NCI-H1694 treated with DMSO at 0.1 percent for 48 hours (cell line): ENCODE results near the gene GGCT.

Experiments
- DNase-seq: peaks from one replicate; lab custom pipeline; 2025; lab: John Stamatoyannopoulos, UW

GGCT gene

DNA sequence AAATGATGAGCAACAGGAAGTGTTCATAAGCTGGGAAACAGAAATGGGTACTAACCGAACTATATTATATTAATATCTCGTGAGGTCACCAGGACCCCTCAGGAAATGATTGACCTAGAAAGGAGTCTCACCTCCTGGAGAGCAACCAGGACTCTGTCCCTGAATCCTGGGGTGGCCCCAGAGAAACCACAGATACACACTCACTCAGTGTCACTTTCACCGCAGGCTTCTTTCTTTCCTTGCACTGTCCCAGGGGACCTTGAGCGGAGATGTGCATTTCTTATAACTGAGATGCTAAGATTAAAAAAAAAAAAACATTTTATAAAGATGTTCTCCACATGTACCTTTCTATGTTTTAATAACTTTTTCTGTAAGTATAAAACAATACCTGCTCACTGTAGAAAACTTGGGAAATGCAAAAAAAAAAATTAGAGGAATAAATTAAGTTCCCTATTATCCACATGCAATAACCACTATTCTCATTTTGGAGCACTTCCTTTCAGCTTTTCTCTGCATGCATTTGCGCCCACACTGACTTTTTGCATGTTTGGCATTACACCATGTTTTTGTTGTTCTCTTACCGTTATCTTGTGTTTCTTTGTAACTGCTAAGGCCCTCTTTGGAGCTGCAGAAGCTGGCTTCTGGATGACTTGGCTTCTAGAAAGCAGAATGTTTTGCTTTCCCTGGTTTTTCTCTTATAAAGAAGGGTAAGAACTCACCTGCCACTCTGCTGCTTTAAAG is 41.1 kb downstream of the GGCT start:
- DNase-seq, result no peak

DNA sequence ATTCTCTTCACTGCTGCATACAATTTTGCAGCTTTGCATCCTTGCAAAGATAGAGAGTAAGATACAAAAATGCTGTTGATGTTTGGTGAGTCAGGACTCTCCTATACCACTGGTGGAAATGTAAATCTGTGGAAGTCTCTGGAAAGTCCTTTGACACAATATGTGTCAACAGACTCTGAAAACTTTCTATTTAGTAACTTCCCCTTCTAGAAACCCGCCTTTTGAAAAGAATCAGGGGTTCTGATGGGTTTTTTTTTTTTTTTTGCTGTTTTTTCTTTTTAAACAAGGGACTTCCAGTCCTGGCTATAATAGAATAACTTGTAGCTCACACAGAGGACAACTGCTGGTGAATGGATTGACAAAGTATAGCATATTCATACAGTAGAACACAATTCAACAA is 42.5 kb downstream of the GGCT start:
- DNase-seq, result no peak

DNA sequence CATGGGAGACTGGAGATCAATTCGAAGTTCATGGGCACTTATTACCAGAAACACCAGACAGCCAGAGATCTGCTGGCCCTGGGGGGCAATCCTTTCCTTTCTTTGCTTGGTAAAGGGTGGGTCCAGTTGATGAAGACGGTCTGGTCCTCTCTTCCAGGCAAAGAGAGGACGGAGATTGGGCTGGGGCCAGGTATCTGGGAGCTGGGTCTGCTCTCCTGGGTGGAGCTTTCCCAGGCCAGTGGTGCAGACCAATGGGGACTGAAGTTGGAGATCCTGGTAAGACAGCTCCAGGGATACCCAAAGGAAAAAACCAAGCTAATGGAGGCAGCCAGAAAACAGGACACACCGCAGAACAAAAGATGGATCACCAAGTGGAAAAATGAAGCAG is 44.4 kb downstream of the GGCT start:
- DNase-seq, result no peak

DNA sequence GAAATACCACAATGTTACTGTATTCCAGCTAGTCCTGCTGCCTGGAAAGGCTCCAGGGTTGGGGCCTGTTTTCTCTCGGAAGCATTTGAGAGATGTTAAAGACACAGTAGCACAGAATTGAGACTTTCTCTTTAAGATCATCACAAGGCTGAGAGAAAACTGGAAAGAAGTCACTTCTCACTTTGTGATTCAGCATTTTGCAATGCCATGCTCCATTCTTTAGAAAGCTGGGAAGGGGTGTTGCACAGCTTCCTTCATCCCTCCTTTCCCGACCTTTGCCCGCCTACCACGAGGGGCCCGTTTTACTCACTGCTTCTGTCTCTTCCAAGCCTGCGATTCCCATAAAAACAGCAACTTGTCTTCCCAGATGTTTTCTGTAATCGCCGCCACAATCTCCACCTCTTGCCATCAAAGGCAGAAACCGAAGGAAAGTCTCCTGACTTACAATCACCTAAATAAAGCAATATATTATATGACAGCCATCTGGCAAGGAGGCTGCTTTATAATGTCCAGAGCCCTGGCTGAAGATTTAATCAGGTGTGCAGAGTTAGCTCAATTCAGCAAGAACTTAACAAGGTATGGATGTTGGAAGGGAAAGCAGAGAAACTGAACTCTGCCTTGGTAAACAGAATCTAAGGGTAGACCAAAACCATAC is 44.9 kb downstream of the GGCT start:
- DNase-seq, result no peak

DNA sequence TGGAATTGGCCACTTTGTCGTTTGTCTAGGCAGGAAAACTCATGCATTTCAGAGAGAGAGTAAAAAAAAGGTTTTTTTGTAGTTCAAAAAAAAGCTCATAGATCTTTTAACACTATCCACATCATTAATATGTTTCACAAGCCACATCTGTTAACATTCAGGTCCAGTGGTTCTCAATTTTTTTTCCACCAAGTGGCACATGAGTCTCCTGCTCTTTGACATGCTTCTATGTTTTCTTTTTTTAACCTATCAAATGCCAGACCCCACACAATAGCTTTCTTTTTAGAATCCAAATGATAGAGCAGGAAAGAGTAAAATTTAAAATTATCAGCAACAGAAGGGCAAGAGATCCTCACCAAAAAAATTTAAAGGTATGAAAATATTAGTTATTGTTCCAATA is 46.3 kb downstream of the GGCT start:
- no peak for DNase-seq

DNA sequence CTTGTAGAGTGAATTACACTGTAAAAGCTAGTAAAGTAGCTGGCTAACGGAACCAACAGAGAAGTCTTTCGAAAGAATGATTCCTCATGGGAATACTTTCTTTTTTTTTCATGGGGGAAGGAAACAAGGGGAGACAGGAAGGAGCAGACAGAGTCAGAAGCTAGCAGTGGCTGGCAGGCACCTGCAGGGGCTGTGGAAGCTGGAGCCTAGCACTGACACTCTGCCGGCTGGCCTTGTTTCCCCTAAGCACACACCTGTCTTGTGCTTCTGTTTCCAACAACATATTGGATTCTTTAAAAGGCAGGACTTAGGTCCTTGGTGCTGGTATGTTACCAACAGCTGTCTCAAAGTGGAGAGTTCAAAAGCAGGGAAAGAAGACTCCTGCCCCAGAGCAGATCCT is 50.7 kb downstream of the GGCT start:
- DNase-seq, result no peak

DNA sequence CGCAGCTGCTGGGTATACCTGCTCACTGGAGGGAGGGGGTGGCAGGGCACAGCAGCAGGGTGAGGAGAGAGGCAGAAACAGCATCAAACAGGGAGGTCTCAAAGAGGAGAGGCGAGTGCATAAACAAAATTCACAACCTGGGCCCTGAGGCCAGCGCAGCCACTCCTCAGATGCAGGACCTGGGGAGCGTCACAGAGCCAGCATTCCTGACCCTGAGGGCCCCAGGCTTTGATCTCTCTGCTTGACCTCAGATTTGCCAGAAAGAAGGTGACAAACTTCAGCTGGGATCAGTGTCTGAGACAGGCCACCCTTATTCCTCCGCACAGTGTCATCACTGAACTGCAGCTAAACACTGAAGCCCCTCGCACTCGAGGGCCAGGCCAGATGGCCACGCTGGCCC is 51.6 kb downstream of the GGCT start:
- DNase-seq, result no peak

DNA sequence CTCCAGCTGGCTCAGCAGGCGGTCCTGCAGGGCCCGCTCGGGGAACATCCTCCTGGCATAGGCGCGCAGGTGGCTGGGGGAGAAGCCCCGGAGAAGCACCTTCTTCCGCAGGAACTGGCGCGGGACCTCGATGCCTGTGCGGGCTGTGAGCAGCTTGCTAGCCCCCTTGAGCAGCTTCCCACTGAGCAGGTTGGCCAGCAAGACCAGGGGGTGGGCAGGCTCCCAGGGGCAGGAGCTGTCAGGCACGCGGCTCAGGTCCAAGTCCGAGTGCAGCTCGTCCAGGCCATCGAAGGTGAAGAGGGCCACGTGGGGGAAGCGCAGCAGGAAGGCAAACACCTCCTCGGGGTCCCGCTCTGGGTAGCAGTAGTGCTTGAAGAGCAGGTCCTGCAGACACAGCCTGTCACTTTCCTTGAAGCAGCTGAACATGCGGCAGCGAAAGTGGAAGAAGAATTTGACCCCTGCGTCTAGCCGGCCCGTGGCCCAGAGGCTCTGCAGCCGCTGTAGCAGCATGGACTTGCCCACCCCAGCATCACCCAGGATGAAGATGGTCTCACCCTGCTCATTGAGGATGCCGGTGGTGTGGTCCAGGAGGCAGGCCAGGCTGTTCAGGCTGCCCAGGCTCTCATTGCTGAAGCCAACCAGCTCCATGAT is 52.2 kb downstream of the GGCT start:
- DNase-seq, result no peak

DNA sequence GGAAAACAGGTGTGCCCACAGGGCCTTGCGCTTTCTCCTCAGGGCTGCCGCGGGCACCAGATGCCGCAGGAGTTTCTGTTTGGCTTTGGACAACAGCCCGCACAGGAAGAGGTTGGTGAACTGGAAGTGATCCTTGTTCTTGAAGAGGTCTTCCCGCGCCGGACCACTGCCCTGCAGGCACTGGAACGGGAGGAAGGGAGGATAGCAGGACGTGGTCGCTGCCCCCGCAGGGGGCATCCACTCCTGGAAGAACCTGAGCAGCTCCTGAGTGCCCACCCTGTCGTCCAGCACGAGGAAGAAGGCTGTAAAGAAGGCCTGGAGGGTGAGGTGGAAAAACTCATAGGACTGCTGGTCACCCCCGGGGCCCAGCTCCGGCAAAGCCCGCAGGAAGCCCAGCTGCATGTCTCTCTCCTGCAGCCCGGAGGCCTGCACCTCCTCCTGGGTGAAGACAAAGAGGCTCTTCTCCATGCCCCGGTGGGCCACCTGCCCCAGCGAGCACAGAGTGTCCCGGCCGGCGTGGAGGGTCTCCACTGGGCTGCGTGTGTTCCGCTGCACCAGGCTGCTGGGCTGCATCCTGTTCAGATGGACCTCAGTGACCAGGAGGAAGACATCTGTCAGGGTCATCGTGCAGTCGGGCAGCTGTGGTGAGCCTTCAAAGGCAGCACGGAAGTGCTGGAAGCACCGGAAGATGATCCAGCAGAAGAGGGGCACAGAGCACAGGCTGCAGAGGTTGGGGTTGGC is 52.9 kb downstream of the GGCT start:
- DNase-seq, result no peak

DNA sequence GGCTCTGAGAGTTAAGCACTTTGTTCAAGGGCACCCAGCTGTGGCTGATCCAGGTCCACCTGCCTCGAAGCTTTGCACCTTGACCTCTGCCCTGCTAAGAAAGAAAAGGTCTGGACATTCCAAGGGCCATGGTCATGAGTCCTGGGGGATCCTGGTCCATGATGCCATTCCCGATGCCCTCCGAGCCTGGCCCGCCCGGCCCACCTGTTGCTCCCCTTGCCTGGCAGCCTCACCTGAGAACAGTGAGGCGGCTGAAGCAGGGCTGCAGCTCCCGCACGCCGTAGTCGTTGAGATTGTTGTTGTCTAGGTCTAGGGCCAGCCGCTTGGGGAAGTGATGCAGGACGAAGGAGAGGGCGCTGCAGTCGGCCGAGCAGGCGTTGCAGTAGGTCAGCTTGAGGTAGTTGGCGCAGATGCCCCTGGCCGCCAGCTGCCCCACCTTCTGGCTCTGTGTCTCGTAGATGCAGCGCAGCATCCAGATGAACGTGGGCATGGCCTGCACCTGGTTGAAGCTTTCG is 53.6 kb downstream of the GGCT start:
- no peak for DNase-seq

DNA sequence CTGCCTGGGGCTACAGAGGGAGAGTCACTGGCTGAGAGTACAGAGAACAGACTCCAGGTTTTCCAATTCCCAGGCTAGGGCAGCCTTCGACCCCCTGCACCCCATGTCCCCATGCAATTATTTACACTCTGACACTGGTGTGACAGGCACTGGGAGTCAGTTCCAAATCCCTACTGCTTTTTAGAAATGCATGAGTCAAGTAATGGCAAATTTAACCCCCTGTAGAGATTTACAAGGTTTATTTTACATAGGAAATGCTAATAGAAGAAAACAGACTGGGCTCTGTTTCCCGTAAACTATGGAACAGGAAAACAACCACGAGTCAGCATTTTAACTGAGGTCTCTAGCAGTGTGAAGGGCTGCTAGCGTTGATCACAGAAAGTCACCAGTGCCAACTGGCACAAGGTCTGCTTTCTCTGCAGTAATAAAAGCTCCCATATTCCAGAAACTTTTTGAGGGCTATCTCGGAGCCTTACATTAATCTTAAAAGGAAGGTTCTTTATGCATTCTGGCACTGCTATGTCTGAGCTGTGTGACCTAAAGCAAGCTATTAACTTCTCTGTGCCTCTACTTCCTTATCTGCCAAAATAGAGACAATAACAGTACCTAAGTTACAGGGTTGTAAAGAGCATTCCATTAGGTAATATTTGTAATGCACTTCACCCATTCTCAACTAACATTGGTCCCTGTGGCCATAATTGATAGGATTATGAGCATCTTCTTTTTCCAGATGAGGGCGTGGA is 54.2 kb downstream of the GGCT start:
- DNase-seq, result no peak

DNA sequence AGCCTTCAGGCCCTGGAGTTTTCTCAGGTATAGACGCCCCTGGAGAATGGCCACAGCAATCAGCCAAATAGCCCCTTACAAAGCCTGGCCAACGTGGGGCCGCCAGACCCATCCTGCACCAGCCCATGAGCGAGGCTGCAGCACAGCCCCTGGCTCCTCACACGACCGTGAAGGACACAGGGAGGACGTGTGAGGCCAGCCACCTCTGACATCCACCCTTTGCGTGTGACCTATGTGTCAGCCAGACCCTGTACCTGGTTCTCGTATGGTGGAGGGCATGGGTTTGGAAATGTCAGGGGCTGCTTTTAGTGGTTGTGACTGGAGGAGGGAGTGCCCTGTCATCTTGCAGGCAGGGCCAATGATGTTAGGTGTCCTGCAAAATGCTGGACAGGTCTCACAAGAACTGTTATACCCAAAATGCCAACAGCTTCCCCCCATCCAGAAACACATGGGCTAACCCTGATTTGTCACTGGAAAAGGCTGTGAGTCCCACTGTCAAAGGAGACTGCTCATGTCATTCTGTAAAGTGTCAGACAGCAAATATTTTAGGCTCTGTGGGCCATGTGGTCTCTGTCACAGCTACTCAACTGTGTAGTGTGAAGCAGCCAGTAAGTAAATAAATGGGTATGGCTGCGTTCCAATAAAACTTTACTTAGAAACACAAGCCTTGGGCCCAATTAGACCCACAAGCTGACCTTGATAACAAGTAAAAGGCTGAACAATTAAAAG is 56.0 kb downstream of the GGCT start:
- no peak for DNase-seq

DNA sequence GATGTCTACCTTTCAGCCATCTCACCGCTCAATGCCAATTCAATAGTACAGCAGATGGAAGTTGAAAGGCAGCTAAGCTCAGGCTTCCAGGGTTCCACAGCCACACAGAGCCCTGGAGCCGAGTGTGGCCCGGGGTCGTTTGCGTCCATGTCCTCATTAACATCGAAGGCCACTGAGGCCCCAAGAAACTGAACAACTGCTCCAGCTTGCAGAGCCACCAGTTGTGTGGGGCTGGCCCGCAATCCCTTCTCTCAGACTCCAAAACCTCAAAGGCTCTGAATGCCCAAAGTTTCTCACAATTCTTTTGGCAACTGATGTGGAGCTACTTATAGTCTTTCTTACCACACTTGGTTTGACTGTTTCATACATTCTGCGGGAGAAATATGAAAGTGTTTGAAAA is 57.2 kb downstream of the GGCT start:
- no peak for DNase-seq
